ENCODE results near the gene NOP56.

NOP56 gene

DNA sequence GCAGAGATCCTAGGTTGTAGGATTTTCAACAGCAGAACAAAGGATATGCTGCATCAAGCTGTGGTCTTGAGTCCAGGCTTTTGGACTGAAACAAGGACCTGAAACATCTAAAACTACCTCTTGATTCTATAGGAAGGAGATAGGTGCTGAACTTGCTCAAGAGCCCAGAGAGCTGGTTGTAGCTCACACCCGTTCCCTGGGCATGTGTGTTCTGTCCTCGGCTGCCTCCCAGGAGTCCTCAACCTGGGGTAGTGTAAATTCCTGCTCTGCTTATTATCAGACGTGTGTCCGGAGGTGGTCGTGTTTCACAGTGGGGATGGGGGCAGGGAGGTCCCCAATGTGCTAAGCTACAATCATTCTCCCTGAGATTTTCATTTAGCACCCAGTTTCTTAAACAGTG lies 4.8 kb downstream of the NOP56 start:
- Histone ChIP-seq H3K9ac (ENCODE audit: low read depth, low read length) (no peak overlapping the region), H3K4me1 (ENCODE audit: insufficient read depth, low read length) (peaks cover 48% of the 10 kb centered on the region), H3K27ac (ENCODE audit: low read length) (no peak overlapping the region), H3K9me3 (ENCODE audit: insufficient read depth, low read length, severe bottlenecking) (no peaks in the 10 kb centered on the region), H3K36me3 (ENCODE audit: insufficient read depth, low read length) (peaks cover 92% of the 10 kb centered on the region), H3K79me2 (ENCODE audit: insufficient read depth, low read length) (peaks cover 58% of the 10 kb centered on the region), H3K4me2 (ENCODE audit: insufficient read depth, low read length) (peak overlapping the region; percentile 21; the same call in 1 of the 2 replicates), H2AFZ (ENCODE audit: low read depth, low read length) (no peak overlapping the region), H3K27me3 (ENCODE audit: insufficient read depth, low read length, poor library complexity) (no peaks in the 10 kb centered on the region), H3K4me3 (ENCODE audit: low read depth in 1 of 2, low read length in 2 of 2) (no peak overlapping the region), H4K20me1 (ENCODE audit: insufficient read depth, low read length) (peaks cover 84% of the 10 kb centered on the region)
- no peak for ATAC-seq (ENCODE audit: insufficient read depth, low read depth)
- TF ChIP-seq, protein P1, sequence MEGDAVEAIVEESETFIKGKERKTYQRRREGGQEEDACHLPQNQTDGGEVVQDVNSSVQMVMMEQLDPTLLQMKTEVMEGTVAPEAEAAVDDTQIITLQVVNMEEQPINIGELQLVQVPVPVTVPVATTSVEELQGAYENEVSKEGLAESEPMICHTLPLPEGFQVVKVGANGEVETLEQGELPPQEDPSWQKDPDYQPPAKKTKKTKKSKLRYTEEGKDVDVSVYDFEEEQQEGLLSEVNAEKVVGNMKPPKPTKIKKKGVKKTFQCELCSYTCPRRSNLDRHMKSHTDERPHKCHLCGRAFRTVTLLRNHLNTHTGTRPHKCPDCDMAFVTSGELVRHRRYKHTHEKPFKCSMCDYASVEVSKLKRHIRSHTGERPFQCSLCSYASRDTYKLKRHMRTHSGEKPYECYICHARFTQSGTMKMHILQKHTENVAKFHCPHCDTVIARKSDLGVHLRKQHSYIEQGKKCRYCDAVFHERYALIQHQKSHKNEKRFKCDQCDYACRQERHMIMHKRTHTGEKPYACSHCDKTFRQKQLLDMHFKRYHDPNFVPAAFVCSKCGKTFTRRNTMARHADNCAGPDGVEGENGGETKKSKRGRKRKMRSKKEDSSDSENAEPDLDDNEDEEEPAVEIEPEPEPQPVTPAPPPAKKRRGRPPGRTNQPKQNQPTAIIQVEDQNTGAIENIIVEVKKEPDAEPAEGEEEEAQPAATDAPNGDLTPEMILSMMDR (IDR thresholded peaks at IDR 0.05; ENCODE audit: borderline replicate concordance, extremely low read depth, low read length, poor library complexity, severe bottlenecking) = no peak
- TF ChIP-seq EZH2 (IDR thresholded peaks at IDR 0.05; ENCODE audit: borderline replicate concordance, low read depth, low read length, severe bottlenecking) = no peak
- DNase-seq = no peak

DNA sequence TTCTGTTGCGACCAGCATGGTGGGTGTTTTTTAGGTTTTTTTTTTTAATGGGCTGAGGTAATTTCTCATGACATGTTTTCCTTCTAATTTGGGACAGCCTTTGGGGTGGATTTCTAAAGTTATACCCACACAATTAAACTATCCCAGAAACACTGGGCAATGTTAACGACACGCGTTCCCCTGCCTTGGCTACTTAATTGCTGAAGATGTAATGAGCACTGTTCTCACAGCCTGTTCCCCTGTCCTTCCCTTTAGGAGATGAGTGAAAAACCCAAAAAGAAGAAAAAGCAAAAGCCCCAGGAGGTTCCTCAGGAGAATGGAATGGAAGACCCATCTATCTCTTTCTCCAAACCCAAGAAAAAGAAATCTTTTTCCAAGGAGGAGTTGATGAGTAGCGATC lies 5.2 kb downstream of the NOP56 start:
- H2AFZ ChIP-seq (ENCODE audit: low read depth, low read length) = no peak overlapping the region
- peaks cover 94% of the 10 kb centered on the region for H3K36me3 ChIP-seq (ENCODE audit: insufficient read depth, low read length)
- no peak for DNase-seq
- H4K20me1 ChIP-seq (ENCODE audit: insufficient read depth, low read length) = peaks cover 84% of the 10 kb centered on the region
- no peak overlapping the region for H3K27ac ChIP-seq (ENCODE audit: low read length)
- ATAC-seq (ENCODE audit: insufficient read depth, low read depth) = no peak
- no peak overlapping the region for H3K4me3 ChIP-seq (ENCODE audit: low read depth in 1 of 2, low read length in 2 of 2)
- H3K4me2 ChIP-seq (ENCODE audit: insufficient read depth, low read length) = no peak overlapping the region
- H3K79me2 ChIP-seq (ENCODE audit: insufficient read depth, low read length) = peaks cover 59% of the 10 kb centered on the region
- H3K27me3 ChIP-seq (ENCODE audit: insufficient read depth, low read length, poor library complexity) = no peaks in the 10 kb centered on the region
- no peak overlapping the region for H3K9ac ChIP-seq (ENCODE audit: low read depth, low read length)
- TF ChIP-seq, protein P1 (IDR thresholded peaks at IDR 0.05; ENCODE audit: borderline replicate concordance, extremely low read depth, low read length, poor library complexity, severe bottlenecking) = no peak
- no peak for TF ChIP-seq EZH2 (IDR thresholded peaks at IDR 0.05; ENCODE audit: borderline replicate concordance, low read depth, low read length, severe bottlenecking)
- H3K9me3 ChIP-seq (ENCODE audit: insufficient read depth, low read length, severe bottlenecking) = no peaks in the 10 kb centered on the region
- peaks cover 51% of the 10 kb centered on the region for H3K4me1 ChIP-seq (ENCODE audit: insufficient read depth, low read length)

DNA sequence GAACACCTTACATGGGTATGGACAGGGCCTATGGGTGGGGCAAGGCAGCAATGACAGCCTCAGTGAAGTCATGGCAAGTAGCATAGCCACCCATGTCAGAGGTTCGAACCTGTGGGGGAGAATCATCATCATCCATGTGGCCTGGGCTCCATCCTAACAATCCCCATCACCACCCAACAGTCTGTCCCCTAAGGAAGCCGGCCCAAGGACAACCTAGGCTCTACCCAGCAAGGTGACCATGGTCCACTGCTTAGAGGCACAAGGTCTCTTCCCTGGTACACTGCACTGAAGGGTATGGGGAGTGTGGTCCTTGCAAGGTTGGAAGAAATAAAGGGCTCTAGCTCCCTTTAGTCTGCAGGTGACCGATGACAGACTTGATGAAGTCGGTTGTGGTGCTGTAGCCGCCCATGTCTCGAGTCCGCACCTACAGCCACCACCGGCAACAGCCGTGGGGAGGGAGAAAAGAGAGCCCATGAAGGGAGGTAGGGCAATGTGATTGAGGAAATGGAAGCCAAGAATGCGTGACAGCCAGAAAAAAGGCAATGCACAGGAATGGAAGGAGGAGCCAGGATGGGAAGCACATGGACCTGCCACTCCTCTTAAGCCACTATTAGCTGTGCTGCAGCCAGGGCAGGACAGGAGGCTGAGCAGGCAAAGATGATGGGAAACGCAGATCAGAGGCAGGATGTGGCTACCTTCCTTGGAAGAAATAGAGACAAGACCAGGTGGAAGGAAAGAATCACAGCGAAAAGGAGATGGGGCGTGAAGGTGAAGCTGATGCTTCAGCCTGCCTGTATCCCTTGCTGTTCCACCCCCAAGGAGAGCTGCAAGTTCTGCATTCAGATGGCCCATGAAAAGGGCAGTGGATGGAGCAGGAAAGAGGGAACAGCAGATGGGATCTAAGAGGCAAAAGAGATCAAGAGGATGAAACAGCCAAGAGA lies 6.3 kb downstream of the NOP56 start:
- H3K27ac ChIP-seq (ENCODE audit: low read length) = no peak overlapping the region
- ATAC-seq (ENCODE audit: insufficient read depth, low read depth) (peak; percentile 60), DNase-seq (peak; percentile 59)

More for the DNA sequence above, 6.3 kb downstream of the NOP56 start:
- no peaks in the 10 kb centered on the region for H3K27me3 ChIP-seq (ENCODE audit: insufficient read depth, low read length, poor library complexity)
- TF ChIP-seq EZH2 (IDR thresholded peaks at IDR 0.05; ENCODE audit: borderline replicate concordance, low read depth, low read length, severe bottlenecking) = no peak
- TF ChIP-seq, protein P1 (IDR thresholded peaks at IDR 0.05; ENCODE audit: borderline replicate concordance, extremely low read depth, low read length, poor library complexity, severe bottlenecking) = no peak
- H3K9me3 ChIP-seq (ENCODE audit: insufficient read depth, low read length, severe bottlenecking) = no peaks in the 10 kb centered on the region
- no peak overlapping the region for H3K4me2 ChIP-seq (ENCODE audit: insufficient read depth, low read length)
- no peak overlapping the region for H3K4me3 ChIP-seq (ENCODE audit: low read depth in 1 of 2, low read length in 2 of 2)
- H3K79me2 ChIP-seq (ENCODE audit: insufficient read depth, low read length) = peaks cover 59% of the 10 kb centered on the region
- peaks cover 80% of the 10 kb centered on the region for H4K20me1 ChIP-seq (ENCODE audit: insufficient read depth, low read length)
- peaks cover 93% of the 10 kb centered on the region for H3K36me3 ChIP-seq (ENCODE audit: insufficient read depth, low read length)
- H3K4me1 ChIP-seq (ENCODE audit: insufficient read depth, low read length) = peaks cover 55% of the 10 kb centered on the region
- H3K9ac ChIP-seq (ENCODE audit: low read depth, low read length) = no peak overlapping the region
- no peak overlapping the region for H2AFZ ChIP-seq (ENCODE audit: low read depth, low read length)
